Skeletal muscle tissue (tissue), 4 donors: ENCODE results near the gene VCP. TPM values are rescaled to one million over a fixed set of nuclear protein-coding genes. Genes with fewer than 3 reads are reported as not detected.

ENCODE experiments used
- H3K27ac ChIP-seq: one replicate; pipeline ENCODE4 v1.7.0; 2013; ENCODE audit warnings: mild to moderate bottlenecking, low read depth, low read length, inconsistent platforms
- H3K27me3 ChIP-seq, 3 donors: one replicate each; pipeline ENCODE4 v1.7.0; 2013; ENCODE audit warnings: low read length in 3 of 3; ENCODE audit not compliant: control insufficient read depth in 3 of 3, insufficient read depth in 3 of 3
- H3K36me3 ChIP-seq, 3 donors: one replicate each; pipeline ENCODE4 v1.7.0; 2013; ENCODE audit warnings: low read length in 3 of 3; ENCODE audit not compliant: control insufficient read depth in 3 of 3, insufficient read depth in 3 of 3
- H3K4me1 ChIP-seq, 3 donors: one replicate each; pipeline ENCODE4 v1.7.0; 2013; ENCODE audit warnings: low read length in 3 of 3, mild to moderate bottlenecking in 3 of 3; ENCODE audit not compliant: control insufficient read depth in 3 of 3, insufficient read depth in 3 of 3
- H3K4me3 ChIP-seq, 3 donors: one replicate each; pipeline ENCODE4 v1.7.0; 2013; ENCODE audit warnings: low read length in 3 of 3
- H3K9ac ChIP-seq, 3 donors: one replicate each; pipeline ENCODE4 v1.7.0; 2013; ENCODE audit warnings: low read length in 3 of 3, mild to moderate bottlenecking in 3 of 3, moderate library complexity in 2 of 3, low read depth in 1 of 3
- H3K9me3 ChIP-seq, 3 donors: one replicate each; pipeline ENCODE4 v1.7.0; 2013; ENCODE audit warnings: low read length in 3 of 3; ENCODE audit not compliant: control insufficient read depth in 3 of 3
- total RNA-seq: library from RNA; depleted of rRNA; stranded (reverse); fragments of >200 nt; gene quantifications from one replicate; pipeline ENCODE4 v1.2.3, GENCODE V29; 2014
- donor health status: Osteomylitis.

The VCP gene
- total RNA-seq, 1 donor from 2014 or later = 212 TPM

DNA sequence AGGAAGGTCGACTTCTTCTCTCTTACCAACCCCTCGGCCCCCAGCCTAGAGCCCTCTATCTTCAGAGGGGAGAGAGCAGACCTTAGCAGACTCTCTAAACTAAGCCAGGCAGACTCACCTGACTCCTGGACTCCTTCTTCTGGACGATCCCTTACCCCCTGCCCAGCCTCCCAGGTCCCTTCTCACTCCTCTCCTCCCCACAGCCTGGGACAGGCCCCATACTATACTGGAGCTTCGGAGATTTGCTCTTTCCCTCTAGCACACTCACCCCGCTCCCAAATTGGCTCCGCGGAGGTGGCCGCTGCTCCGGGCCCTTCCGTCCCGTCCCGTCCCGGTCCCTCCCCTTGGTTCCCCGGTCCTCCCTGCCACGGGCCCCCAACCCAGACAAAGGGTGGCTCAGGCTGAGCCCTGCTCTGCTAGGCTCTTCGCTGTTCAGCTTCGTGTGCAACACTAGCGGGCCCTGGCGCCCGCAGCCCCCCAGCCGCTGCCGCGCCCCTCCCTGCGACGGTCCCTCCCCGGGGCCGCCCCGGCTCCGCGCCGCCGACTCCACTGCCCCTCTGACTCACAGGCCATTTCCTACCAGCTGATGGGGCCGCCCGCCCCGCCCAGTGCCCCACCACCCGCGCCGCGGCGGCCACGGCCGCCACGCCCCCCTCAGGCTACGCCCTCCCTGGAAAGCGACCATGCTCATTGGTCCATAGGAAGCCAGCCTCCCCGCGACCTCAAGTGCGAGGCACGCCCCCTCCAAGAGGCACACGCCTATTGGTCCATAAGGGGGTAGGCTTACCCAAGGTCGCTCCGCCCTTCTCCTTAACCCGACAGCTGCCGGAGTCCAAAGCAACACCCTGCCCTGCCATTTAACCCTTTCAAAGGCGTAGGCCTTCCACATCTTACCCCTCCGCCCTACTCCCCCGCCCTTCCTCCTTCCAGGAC is 38.8 kb upstream of the VCP start:
- Histone ChIP-seq H3K9me3 (no peaks in the 10 kb centered on the region), H3K9ac (peak overlapping the region; percentile 88 to 96 (median 94)), H3K27me3 (no peaks in the 10 kb centered on the region), H3K4me3 (peak overlapping the region; percentile 85 to 87 (median 85)), H3K27ac (peak overlapping the region; percentile 98), H3K36me3 (peaks cover 14 to 16% (median 15%) of the 10 kb centered on the region in 3 donors), H3K4me1 (peaks cover 38 to 56% (median 47%) of the 10 kb centered on the region in 3 donors)

DNA sequence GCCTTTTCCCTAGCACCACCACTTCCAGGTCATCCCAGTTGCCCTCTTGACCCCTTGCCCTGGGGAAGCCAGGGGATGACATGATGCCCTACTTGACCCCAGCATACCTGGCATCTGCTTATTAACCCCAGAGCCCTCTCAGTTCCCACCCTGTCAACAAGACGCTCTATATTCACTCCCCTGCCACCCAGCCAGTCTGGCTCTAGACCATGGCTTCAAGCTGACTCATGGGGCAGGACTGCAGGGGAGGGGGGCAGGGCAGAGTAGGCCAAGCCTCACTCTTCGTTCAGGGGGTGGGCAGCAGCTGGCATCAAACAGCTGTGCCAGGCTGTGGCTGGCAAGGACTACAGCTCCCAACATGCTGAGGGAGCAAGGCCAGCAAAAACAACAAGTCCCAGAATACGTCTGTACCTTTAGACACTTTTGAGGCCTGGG is 37.9 kb upstream of the VCP start:
- Histone ChIP-seq H3K27me3 (no peaks in the 10 kb centered on the region), H3K4me1 (peaks cover 35 to 49% (median 42%) of the 10 kb centered on the region in 3 donors), H3K9ac (peak overlapping the region; percentile 88 to 96 (median 94)), H3K9me3 (no peaks in the 10 kb centered on the region), H3K27ac (peak overlapping the region; percentile 98), H3K4me3 (peak overlapping the region; percentile 85 to 87 (median 85)), H3K36me3 (peaks cover 23 to 25% (median 23%) of the 10 kb centered on the region in 3 donors)

DNA sequence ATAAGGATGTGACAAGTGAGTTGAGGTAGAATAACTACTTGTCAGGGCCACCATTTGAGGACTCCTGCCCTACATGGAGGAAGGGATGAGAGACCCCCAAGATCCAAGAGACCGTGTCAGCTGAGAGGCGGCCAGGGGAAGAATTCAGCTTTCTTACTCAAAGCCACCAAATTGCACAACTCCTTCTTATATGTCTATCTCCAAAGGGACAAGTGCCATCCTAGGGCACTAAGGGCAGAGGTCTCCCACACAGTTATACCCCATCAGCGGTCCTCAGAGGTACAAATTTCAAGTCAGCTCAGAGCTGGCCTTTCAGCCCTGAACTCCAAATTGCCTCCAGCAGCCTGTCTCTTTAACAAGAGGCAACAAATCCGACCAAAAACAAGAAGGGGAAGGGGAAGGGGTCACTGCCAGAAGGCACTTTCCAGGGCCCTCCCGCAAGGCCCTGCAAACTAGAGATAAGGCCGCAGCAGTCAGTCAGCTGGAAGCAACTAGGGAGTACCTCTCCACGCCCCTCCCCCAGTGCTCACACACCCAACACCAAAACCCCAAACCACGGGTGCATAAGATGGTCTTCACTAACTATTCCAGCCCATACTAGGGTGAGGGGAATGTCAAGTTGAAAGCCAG is 36.6 kb upstream of the VCP start:
- no peaks in the 10 kb centered on the region for H3K27me3 ChIP-seq
- H3K4me1 ChIP-seq = peaks cover 27 to 36% (median 31%) of the 10 kb centered on the region in 3 donors
- H3K36me3 ChIP-seq = peaks cover 35% of the 10 kb centered on the region in 3 donors
- no peak overlapping the region for H3K4me3 ChIP-seq
- no peak overlapping the region for H3K27ac ChIP-seq
- peak overlapping the region in 1 of 3 donors; percentile 25 for H3K9ac ChIP-seq
- no peaks in the 10 kb centered on the region for H3K9me3 ChIP-seq

DNA sequence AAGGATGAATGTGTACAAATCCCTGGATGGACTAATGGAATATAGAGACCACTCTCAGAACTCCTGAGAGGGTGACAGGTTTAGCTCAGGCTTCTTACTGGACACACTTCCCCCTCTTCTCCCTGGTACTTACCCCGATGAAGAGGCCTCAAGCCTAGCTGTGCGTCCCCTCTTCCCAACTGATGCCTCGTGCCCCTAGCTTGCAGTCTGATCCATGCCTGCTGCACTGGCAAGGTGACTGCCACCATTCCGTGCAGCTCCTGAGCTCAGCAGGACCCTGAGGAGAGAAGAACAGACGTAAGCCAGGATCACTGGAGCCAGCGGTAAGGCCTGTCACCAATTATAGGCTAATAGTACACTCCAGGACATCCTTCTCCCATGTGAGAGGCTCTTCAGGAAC is 36.0 kb upstream of the VCP start:
- Histone ChIP-seq H3K4me1 (peaks cover 28 to 39% (median 30%) of the 10 kb centered on the region in 3 donors), H3K9me3 (no peaks in the 10 kb centered on the region), H3K4me3 (no peak overlapping the region), H3K36me3 (peaks cover 35% of the 10 kb centered on the region in 3 donors), H3K27ac (no peak overlapping the region), H3K27me3 (no peaks in the 10 kb centered on the region), H3K9ac (peak overlapping the region in 1 of 3 donors; percentile 25)

DNA sequence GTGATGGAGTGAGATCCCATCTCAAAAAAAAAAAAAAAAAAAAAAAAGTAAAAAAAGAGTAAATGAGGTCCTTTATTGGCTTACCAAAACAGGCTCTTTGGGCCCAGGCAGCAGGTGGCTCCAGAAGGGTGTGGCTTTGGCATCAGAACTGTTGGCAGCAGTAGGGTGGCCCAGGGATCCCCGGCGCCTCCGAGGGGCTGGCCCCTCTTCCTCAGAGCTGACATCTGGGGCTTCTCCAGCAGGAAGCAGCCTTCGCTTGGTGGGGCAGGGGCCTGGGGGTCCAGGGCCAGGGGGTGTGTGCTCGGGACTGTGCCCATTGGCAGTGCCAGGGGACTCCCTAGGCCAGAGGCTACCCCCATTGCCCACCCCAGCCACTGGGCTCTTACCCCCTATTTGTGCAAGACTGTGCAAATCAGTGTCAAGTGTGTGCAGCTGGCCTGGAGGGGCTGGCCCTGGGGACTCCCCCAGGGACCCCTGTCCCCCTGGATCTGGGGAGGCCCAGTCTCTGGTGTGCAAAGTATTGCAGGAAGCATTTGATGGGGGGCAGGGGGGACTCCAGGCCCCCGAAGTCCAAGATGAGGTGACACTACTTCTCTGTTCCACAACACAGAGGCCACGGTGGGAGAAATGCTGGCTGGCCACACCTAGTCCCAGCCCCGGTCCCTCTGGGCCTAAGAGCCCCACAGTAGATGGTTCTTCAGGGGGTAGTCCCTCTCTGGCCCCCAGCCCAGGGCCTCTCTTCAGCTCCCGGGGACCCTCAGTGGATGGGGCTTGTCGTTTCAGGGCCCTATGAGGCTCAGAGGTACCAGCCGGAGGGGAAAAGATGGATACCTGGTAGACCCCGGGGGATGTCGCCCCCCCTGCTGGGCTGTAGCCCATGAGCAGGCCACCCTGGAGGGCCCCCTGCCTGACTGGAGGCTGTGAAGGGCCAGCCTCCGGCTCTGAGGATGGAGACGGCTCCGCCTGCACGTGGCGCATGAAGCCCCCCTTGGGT is 35.2 kb upstream of the VCP start:
- Histone ChIP-seq H3K9ac (no peak overlapping the region), H3K36me3 (peaks cover 35% of the 10 kb centered on the region in 3 donors), H3K4me1 (peaks cover 32 to 37% (median 32%) of the 10 kb centered on the region in 3 donors)

DNA sequence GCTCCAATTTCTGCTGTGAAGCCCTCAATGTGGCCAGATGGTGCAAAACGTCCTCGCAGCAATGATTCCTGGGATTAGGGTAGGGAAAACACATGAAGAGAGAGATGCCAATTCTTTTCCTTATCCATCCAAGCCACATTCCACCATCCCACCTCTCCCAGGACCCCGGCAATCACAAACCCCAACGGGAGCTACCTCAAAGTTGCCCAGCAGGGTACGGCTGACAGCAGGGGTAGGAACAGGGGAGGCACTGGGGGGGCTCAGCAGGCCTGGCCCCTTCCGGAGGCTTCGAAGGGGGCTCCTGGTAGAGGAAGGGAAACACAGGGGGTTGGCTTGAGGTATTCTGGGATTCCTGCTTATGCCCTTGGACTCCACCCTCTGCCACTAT is 33.9 kb upstream of the VCP start:
- no peak overlapping the region for H3K27ac ChIP-seq
- no peak overlapping the region for H3K4me3 ChIP-seq
- H3K36me3 ChIP-seq = peaks cover 38 to 41% (median 39%) of the 10 kb centered on the region in 3 donors
- H3K27me3 ChIP-seq = no peaks in the 10 kb centered on the region
- H3K4me1 ChIP-seq = peaks cover 35 to 39% (median 35%) of the 10 kb centered on the region in 3 donors
- no peak overlapping the region for H3K9ac ChIP-seq
- H3K9me3 ChIP-seq = no peaks in the 10 kb centered on the region

More for the DNA sequence above, 35.2 kb upstream of the VCP start:
- H3K27ac ChIP-seq = no peak overlapping the region
- no peak overlapping the region for H3K4me3 ChIP-seq
- no peaks in the 10 kb centered on the region for H3K9me3 ChIP-seq
- no peaks in the 10 kb centered on the region for H3K27me3 ChIP-seq

DNA sequence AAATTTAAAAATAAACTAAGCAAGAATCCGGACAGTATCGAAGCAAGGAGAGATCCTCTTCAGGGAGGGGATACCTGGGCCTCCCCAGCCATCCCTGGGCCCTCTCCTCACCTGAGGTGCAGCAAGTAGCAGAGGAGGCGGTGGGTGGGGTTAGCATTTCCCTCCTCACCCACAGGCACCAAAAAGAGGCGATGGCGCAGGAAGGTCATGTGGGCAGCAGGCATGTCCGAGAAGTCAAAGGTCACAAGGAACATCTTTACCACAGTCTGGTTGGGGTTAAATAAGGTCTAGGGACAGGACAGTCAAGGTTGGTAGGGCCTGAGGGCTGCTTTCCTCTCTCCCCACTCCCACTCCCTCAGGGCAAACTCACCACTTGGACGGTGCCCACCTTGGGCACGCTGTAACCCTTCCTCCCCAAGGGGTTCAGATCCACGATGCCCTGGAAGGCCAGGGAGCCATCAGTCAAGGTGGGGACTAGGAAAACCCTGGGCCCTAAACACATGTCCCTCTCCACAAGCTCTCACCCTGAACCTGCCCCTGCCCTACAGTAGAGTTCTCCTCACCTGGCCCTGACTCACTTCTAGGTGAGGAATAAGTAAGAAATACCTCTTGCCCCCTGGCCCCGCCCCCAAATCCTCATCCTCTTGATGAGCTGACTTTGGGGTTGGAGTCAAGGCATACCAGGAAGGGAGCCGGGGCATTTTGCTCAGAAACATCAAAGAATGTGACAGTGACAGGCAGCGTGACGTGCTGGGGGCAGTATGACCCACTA is 33.3 kb upstream of the VCP start:
- Histone ChIP-seq H3K27me3 (no peaks in the 10 kb centered on the region), H3K27ac (no peak overlapping the region), H3K4me3 (no peak overlapping the region), H3K9ac (no peak overlapping the region), H3K9me3 (no peaks in the 10 kb centered on the region), H3K36me3 (peaks cover 44 to 45% (median 45%) of the 10 kb centered on the region in 3 donors), H3K4me1 (peaks cover 30 to 38% (median 34%) of the 10 kb centered on the region in 3 donors)

DNA sequence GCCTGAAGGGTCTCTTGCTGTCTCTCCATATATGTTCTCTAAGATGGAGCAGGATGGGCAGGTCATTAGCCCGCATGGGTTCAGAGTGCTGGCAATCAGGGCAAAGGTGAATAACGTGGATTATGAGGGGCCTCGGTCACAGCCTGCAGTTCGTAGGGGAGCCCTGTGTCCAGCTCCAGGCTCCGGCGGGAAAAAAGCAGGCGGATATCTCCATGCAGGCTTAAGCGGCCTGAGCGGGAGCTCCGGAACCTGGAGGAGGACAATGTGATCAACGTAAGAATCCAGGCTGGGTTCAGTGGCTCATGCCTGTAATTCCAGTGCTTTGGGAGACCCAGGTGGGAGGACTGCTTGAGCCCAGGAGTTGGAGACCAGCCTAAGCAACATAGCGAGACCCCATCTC is 32.7 kb upstream of the VCP start:
- no peak overlapping the region for H3K27ac ChIP-seq
- H3K4me1 ChIP-seq = peaks cover 24 to 32% (median 28%) of the 10 kb centered on the region in 3 donors
- no peaks in the 10 kb centered on the region for H3K9me3 ChIP-seq
- H3K9ac ChIP-seq = no peak overlapping the region
- H3K4me3 ChIP-seq = no peak overlapping the region
- H3K27me3 ChIP-seq = no peaks in the 10 kb centered on the region
- peaks cover 50 to 51% (median 51%) of the 10 kb centered on the region in 3 donors for H3K36me3 ChIP-seq

DNA sequence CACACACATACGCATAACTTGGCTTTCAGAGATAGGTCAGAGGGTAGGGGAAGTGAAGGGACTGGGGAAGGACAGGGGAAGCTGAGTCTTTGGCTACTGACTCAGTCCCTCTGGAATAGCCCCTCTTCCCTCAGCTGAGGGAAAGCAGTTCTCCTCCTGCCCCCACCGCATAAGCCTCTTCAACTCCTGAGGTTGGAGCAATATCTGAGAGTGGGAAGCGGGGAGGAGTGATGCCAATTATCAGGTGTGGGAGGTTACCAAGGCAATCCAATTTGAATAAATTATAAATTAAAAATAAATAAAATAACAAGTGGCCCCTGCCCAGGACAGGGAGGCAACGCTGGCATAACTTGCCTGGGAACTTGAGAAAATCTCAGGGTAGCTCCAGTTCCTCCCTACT is 32.2 kb upstream of the VCP start:
- Histone ChIP-seq H3K9ac (no peak overlapping the region), H3K4me1 (peaks cover 22 to 26% (median 25%) of the 10 kb centered on the region in 3 donors), H3K27ac (no peak overlapping the region), H3K4me3 (no peak overlapping the region), H3K9me3 (no peaks in the 10 kb centered on the region), H3K27me3 (no peaks in the 10 kb centered on the region), H3K36me3 (peaks cover 56% of the 10 kb centered on the region in 3 donors)
